Right lobe of liver (tissue), 4 donors: ENCODE results near the gene SYMPK.

Source experiments
- CTCF ChIP-seq, 4 donors: fragments of 200-600 bp in 3 of 4; fragments of 450-650 bp in 1 of 4; IDR thresholded peaks; one replicate each; pipeline versions ENCODE4 v1.5.1 to v1.8.0; 2016 to 2022; ENCODE audit warnings: antibody characterized with exemption in 4 of 4, mild to moderate bottlenecking in 2 of 4
- POLR2A ChIP-seq: fragments of 450-650 bp; IDR thresholded peaks from one replicate; pipeline ENCODE4 v1.6.1; 2017; ENCODE audit warnings: antibody characterized with exemption, mild to moderate bottlenecking
- donor health status: DM: no; HTN: no; CAD: no.
- donor health status: DM: no; HTN: no; CAD: no.
- donor health status: DM: no; HTN: yes; CAD: no.

- TF ChIP-seq CTCF (IDR thresholded peaks at IDR 0.05), result no peak
- TF ChIP-seq POLR2A, result no peak
These were observed 45.1 kb downstream of the SYMPK start for GRCh38 chr19:45817725-45818301.
